ENCODE results near the gene ITIH1. TPM values are rescaled to one million over a fixed set of nuclear protein-coding genes. Genes with fewer than 3 reads are reported as not detected.

Gene ITIH1
- total RNA-seq, 1 experiment from 2014 or later, result not detected

- no peak for TF ChIP-seq EZH2 (IDR thresholded peaks at IDR 0.05; ENCODE audit: low read depth)
- no peak for TF ChIP-seq CTCF (conservative IDR thresholded peaks at IDR 0.05)
- no peaks in the 10 kb centered on the region for H3K9me2 ChIP-seq (ENCODE audit: insufficient read depth)
- H3K4me2 ChIP-seq, result no peak overlapping the region
- H3K79me2 ChIP-seq (ENCODE audit: low read depth), result no peaks in the 10 kb centered on the region
- H3K27ac ChIP-seq, result no peak overlapping the region
- ChIA-PET POLR2A (ENCODE audit: unreplicated experiment) (no interaction called here), CTCF (no interaction called here)
- H3K36me3 ChIP-seq (ENCODE audit: low read depth), result no peaks in the 10 kb centered on the region
- no peak for DNase-seq
- no peaks in the 10 kb centered on the region for H4K20me1 ChIP-seq (ENCODE audit: insufficient read depth)
- peaks cover 41% of the 10 kb centered on the region for H3K27me3 ChIP-seq (ENCODE audit: insufficient read depth, low read depth)
- H3K4me3 ChIP-seq, result no peak overlapping the region
- no peaks in the 10 kb centered on the region for H3K9me3 ChIP-seq (ENCODE audit: insufficient read depth, low read depth)
- no peak overlapping the region for H2AFZ ChIP-seq
- no peaks in the 10 kb centered on the region for H3F3A ChIP-seq (ENCODE audit: insufficient read depth, low read depth)
- intact Hi-C loops (cut with micrococcal nuclease; ENCODE audit: unreplicated experiment), result no loop called here
- BruUV-seq (replicated peaks), result no TSS peak
- H3K4me1 ChIP-seq (replicated peaks; ENCODE audit: insufficient read depth), result no peaks in the 10 kb centered on the region
These were observed 9.8 kb downstream of the ITIH1 start for GRCh38 chr3:52787246-52787645.

- Histone ChIP-seq H3K9me2 (ENCODE audit: insufficient read depth) (no peaks in the 10 kb centered on the region), H3K4me3 (no peak overlapping the region), H3K27me3 (ENCODE audit: insufficient read depth, low read depth) (peaks cover 37% of the 10 kb centered on the region), H3K79me2 (ENCODE audit: low read depth) (no peaks in the 10 kb centered on the region), H3K9me3 (ENCODE audit: insufficient read depth, low read depth) (no peaks in the 10 kb centered on the region), H4K20me1 (ENCODE audit: insufficient read depth) (no peaks in the 10 kb centered on the region), H2AFZ (no peak overlapping the region), H3K4me2 (no peak overlapping the region), H3K27ac (no peak overlapping the region), H3K36me3 (ENCODE audit: low read depth) (no peaks in the 10 kb centered on the region), H3F3A (ENCODE audit: insufficient read depth, low read depth) (no peaks in the 10 kb centered on the region), H3K4me1 (replicated peaks; ENCODE audit: insufficient read depth) (no peaks in the 10 kb centered on the region)
- ChIA-PET CTCF (no interaction called here), POLR2A (ENCODE audit: unreplicated experiment) (interaction anchor here (0.5 kb wide), 1 partner anchor 146 kb away, joined by 26 read pairs; no protein-coding TSS in a partner anchor)
- no TSS peak for BruUV-seq (replicated peaks)
- no peak for TF ChIP-seq EZH2 (IDR thresholded peaks at IDR 0.05; ENCODE audit: low read depth)
- TF ChIP-seq CTCF (conservative IDR thresholded peaks at IDR 0.05), result no peak
- no peak for DNase-seq
- intact Hi-C loops (cut with micrococcal nuclease; ENCODE audit: unreplicated experiment), result no loop called here
These were observed 10.6 kb downstream of the ITIH1 start for GRCh38 chr3:52787672-52788625.

GRCh38 chr3:52788890-52789745 is 11.7 kb downstream of the ITIH1 start:
- intact Hi-C loops (cut with micrococcal nuclease; ENCODE audit: unreplicated experiment), result no loop called here
- Histone ChIP-seq H3K4me1 (replicated peaks; ENCODE audit: insufficient read depth) (no peaks in the 10 kb centered on the region), H3K4me3 (no peak overlapping the region), H3K36me3 (ENCODE audit: low read depth) (no peaks in the 10 kb centered on the region), H3K79me2 (ENCODE audit: low read depth) (no peaks in the 10 kb centered on the region), H2AFZ (no peak overlapping the region), H3K4me2 (no peak overlapping the region), H3K9me2 (ENCODE audit: insufficient read depth) (no peaks in the 10 kb centered on the region), H3K27me3 (ENCODE audit: insufficient read depth, low read depth) (peaks cover 31% of the 10 kb centered on the region), H3K9me3 (ENCODE audit: insufficient read depth, low read depth) (no peaks in the 10 kb centered on the region), H3F3A (ENCODE audit: insufficient read depth, low read depth) (no peaks in the 10 kb centered on the region), H4K20me1 (ENCODE audit: insufficient read depth) (no peaks in the 10 kb centered on the region), H3K27ac (no peak overlapping the region)
- BruUV-seq (replicated peaks), result no TSS peak
- DNase-seq, result no peak
- ChIA-PET POLR2A (ENCODE audit: unreplicated experiment) (no interaction called here), CTCF (no interaction called here)
- TF ChIP-seq CTCF (conservative IDR thresholded peaks at IDR 0.05), result no peak
- TF ChIP-seq EZH2 (IDR thresholded peaks at IDR 0.05; ENCODE audit: low read depth), result no peak
